Nephron progenitor cell (in vitro differentiated cells): ENCODE results near the gene ANKS6.
A peak's percentile ranks its signal among the peaks of the same experiment; 100 is the strongest.

Experiments
- DNase-seq: peaks from one replicate; pipeline ENCODE4 v3.0.0; 2021
- H3K27ac Mint-ChIP-seq: 2 replicates; pipeline ENCODE4 v1.8.0; 2021; ENCODE audit warnings: mild to moderate bottlenecking, moderate library complexity, mixed read lengths
- H3K27me3 Mint-ChIP-seq: 2 replicates; pipeline ENCODE4 v1.8.0; 2021; ENCODE audit warnings: mild to moderate bottlenecking, low read depth, mixed read lengths; ENCODE audit not compliant: poor library complexity
- H3K36me3 Mint-ChIP-seq: 2 replicates; pipeline ENCODE4 v1.8.0; 2021; ENCODE audit warnings: low read depth, mixed read lengths
- H3K4me1 Mint-ChIP-seq: 2 replicates; pipeline ENCODE4 v1.8.0; 2021; ENCODE audit warnings: mixed read lengths
- H3K4me3 Mint-ChIP-seq: 2 replicates; pipeline ENCODE4 v1.8.0; 2021; ENCODE audit warnings: mild to moderate bottlenecking, moderate library complexity, mixed read lengths
- H3K9me3 Mint-ChIP-seq: 2 replicates; pipeline ENCODE4 v1.8.0; 2021; ENCODE audit warnings: mild to moderate bottlenecking, moderate library complexity, mixed read lengths
- CTCF ChIP-seq: fragments of 200-600 bp; sonication (generic); IDR thresholded peaks from 2 replicates; pipeline ENCODE4 v1.5.0; 2021; ENCODE audit warnings: antibody characterized with exemption

The ANKS6 gene

GRCh38 chr9:98796364-98797101 is at the start of gene ANKS6:
Gene ANKS6 (minus strand): TSS chr9:98796555. CDS start chr9:98796491, 64 bp downstream.
- Mint-ChIP-seq H3K27ac (no peak within 1 kb of the TSS), H3K9me3 (peaks cover 17% of the 10 kb centered on the region)

GRCh38 chr9:98846081-98846480 is 49.7 kb upstream of the ANKS6 start:
- Mint-ChIP-seq H3K9me3 (no peaks in the 10 kb centered on the region), H3K27ac (no peak overlapping the region), H3K36me3 (no peaks in the 10 kb centered on the region), H3K27me3 (peaks cover 3% of the 10 kb centered on the region), H3K4me1 (peaks cover 9% of the 10 kb centered on the region), H3K4me3 (no peak overlapping the region)
- no peak for TF ChIP-seq CTCF
- no peak for DNase-seq

More at GRCh38 chr9:98796364-98797101, at the start of gene ANKS6:
- H3K4me1 Mint-ChIP-seq = peaks cover 39% of the 10 kb centered on the region
- no peaks in the 10 kb centered on the region for H3K36me3 Mint-ChIP-seq
- H3K4me3 Mint-ChIP-seq = peak within 1 kb of the TSS; percentile 82
- no peak for TF ChIP-seq CTCF
- peak; percentile 96 for DNase-seq
- peaks cover 23% of the 10 kb centered on the region for H3K27me3 Mint-ChIP-seq

- TF ChIP-seq CTCF = no peak
Observed at GRCh38 chr9:98842510-98842909, 46.2 kb upstream of the ANKS6 start.

GRCh38 chr9:98839724-98840123 is 43.4 kb upstream of the ANKS6 start:
- no peaks in the 10 kb centered on the region for H3K4me1 Mint-ChIP-seq
- no peaks in the 10 kb centered on the region for H3K9me3 Mint-ChIP-seq
- no peak overlapping the region for H3K27ac Mint-ChIP-seq
- H3K36me3 Mint-ChIP-seq = no peaks in the 10 kb centered on the region
- DNase-seq = no peak
- H3K4me3 Mint-ChIP-seq = no peak overlapping the region
- H3K27me3 Mint-ChIP-seq = peaks cover 3% of the 10 kb centered on the region
- TF ChIP-seq CTCF = no peak

More at GRCh38 chr9:98842510-98842909, 46.2 kb upstream of the ANKS6 start:
- no peak for DNase-seq
- H3K27ac Mint-ChIP-seq = no peak overlapping the region
- H3K4me1 Mint-ChIP-seq = no peaks in the 10 kb centered on the region
- H3K9me3 Mint-ChIP-seq = no peaks in the 10 kb centered on the region
- H3K4me3 Mint-ChIP-seq = no peak overlapping the region
- H3K27me3 Mint-ChIP-seq = peaks cover 6% of the 10 kb centered on the region
- no peaks in the 10 kb centered on the region for H3K36me3 Mint-ChIP-seq

GRCh38 chr9:98838868-98839565 is 42.7 kb upstream of the ANKS6 start:
- no peaks in the 10 kb centered on the region for H3K36me3 Mint-ChIP-seq
- H3K27ac Mint-ChIP-seq = no peak overlapping the region
- H3K4me3 Mint-ChIP-seq = no peak overlapping the region
- TF ChIP-seq CTCF = no peak
- no peak for DNase-seq
- no peaks in the 10 kb centered on the region for H3K4me1 Mint-ChIP-seq
- H3K9me3 Mint-ChIP-seq = no peaks in the 10 kb centered on the region
- H3K27me3 Mint-ChIP-seq = peaks cover 3% of the 10 kb centered on the region
